GF-D8 (cell line): Measurements from ENCODE around the gene LRRC70.

Experiments used
- DNase-seq: peaks from one replicate; lab custom pipeline; 2025; lab: John Stamatoyannopoulos, UW

Gene LRRC70

GRCh38 chr5:62575489-62575888 lies 3.1 kb upstream of the LRRC70 start:
- DNase-seq, result peak; percentile 18

DNA sequence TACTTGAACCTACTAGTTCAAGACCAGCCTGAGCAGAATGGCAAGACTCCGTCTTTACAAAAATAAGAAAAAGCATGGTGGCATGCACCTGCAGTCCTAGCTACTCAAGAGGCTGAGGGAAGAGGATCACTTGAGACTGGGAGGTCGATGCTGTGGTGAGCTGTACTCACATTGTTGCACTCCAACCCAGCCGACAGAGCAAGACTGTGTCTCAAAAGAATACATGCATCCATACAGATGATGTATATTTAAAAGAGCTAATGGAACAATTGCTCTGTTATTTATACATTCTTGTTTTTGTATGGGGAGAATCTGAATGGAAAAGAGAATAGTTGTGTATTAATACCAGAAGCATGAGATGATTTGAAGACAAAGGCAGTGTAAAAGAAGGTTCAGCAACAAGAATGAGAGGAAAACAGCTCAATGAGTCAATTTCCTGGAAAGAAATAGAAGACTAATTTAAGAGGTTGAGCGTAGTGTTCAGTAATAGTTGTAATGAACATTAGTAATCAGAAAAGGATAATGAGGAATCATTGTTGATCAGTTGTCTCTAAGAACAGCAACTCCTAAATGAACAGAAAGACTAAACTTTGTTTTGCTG lies 1.9 kb upstream of the LRRC70 start:
- DNase-seq, result no peak

DNA sequence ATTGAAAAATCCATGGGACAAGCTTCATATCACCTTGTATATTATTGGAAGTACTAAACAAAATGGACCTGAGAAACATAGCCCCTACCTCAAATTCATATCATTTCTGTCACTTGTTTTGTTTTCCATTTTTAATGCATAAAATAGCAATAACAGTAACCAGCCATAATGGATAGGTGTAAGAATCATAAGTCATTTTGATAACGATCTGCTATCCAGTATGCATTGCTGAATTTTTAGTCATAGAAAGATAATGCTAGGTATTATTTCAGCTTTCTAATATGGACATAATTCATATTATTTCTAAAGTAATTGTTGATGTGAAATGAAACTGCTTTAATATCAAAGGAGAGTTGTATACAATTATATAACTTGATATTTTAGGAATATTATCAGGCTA lies 1.1 kb upstream of the LRRC70 start:
- DNase-seq, result no peak

- DNase-seq, result no peak
These were observed 1.1 kb downstream of the LRRC70 start for GRCh38 chr5:62579761-62580160.

DNA sequence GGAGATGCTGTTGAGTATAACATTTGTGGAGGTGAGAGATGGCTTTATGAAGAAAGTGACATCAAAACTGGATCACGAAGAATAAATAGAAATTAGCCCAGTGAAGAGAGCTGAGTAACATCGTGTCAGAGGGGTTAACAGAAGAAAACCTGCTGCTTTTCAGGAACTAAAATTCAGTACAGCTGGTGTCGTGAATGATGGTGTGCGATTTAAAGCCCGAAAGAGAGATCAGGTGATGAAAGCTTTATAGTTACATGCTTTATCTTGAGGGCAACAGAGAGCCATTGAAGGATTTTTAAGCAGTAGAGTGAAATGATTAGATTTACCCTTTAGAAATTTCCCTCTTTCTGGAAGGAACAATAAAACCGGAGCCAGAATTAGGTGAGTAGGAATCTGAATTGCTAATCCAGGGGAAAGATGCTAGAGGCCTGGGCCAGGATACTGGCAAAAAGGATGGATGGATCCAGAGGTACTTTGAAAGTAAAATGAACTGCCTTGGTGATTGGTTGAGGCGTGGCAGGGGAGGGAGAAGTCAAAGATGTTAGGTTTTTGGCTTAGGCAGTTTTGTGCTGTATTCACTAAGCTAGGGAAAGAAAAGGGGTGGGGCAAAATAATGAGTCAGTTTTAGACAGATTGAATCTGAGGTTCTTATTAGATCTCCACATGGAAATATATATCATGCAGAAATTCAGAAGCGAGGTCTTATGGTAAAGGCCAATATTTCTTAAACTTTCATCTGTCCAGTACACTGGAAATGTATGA lies 3.4 kb downstream of the LRRC70 start:
- no peak for DNase-seq

DNA sequence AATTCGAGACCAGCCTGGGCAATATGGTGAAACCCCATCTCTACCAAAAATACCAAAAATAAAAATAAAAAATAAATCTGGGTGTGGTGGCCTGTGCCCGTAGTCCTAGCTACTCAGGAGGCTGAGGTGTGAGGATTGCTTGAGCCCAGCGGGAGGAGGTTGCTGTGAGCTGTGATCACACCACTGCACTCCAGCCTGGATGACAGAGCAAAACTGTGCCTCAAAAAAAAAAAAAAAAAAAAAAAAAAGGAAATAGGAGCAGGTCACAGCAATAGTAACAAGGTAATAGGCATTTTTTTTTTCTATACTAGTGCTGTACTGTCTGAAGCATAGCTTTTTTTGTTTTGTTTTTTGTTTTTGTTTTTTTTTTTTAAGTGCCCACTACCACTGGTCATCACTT lies 5.8 kb downstream of the LRRC70 start:
- DNase-seq, result no peak

- no peak for DNase-seq
These were observed 6.7 kb downstream of the LRRC70 start for GRCh38 chr5:62585306-62585705.

GRCh38 chr5:62585751-62586150 lies 7.1 kb downstream of the LRRC70 start:
- DNase-seq, result no peak

DNA sequence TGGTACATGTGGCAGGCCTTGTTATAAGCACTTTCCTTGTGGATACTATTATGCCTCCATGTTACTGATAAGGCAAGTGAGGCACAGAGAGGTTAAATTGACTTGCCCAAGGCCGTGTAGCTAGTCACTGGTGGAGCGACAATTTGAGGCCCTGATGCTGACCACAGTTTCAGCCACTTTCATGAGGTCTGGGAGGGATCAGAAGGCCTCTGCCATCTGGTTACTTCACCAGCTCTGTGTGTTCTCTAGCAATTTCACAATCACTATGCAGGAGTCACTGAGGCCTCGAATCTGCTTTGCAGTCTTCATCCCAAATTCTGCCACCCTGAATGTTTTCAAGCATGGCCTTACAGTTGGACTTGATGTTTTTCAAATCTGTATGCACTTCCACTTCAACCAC lies 9.1 kb downstream of the LRRC70 start:
- no peak for DNase-seq

DNA sequence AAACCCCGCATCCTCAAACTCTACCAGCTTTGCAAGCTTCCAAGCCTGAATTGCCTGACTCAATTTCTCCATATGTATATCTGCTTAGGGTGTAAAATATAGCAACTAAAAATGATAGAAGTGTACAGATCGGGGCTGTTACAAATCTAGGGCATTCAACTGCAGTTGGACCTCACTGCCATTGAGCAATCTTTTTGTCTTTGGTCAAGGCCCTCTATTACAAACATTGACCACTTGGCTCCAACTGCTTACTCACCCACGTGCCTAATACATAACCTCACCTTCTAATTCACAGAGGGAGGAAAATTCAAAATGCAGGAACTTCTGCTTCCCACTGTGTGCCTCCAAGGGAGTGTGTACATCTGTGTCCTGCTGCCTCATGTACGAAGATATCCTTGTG lies 10.0 kb downstream of the LRRC70 start:
- DNase-seq, result no peak

DNA sequence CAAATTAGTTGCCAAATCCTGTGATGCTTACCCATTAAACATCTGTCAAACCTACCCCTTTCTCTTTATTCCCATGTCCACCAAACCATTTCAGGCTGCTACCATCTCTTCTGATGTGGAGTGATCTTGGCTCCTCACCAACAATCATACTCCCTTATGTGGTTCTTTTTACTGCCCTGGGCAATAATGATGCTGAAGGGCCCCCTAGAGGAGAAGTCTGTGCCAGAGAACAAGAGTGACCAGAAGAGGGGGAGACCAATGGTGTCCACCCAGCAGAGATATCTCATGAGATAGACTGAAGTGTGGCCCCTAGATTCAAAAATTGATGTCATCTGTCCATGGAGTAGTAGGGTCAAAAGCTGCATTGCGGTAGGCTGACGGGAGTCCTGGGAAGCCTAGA lies 10.9 kb downstream of the LRRC70 start:
- DNase-seq, result no peak

- no peak for DNase-seq
These were observed 11.8 kb downstream of the LRRC70 start for GRCh38 chr5:62590387-62590786.

DNA sequence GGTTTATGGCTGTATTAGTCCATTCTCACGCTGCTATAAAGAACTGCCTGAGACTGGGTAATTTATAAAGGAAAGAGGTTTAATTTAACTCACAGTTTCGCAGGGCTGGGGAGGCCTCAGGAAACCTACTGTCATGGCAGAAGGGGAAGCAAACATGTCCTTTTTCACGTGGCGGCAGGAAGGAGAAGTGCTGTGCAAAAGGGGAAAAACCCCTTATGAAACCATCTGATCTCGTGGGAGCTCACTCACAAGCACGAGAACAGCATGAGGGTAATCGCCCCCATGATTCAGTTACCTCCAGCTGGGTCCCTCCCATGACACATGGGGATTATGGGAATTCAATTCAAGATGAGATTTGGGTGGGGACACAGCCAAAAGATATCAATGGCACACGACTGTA lies 13.9 kb downstream of the LRRC70 start:
- DNase-seq, result no peak

DNA sequence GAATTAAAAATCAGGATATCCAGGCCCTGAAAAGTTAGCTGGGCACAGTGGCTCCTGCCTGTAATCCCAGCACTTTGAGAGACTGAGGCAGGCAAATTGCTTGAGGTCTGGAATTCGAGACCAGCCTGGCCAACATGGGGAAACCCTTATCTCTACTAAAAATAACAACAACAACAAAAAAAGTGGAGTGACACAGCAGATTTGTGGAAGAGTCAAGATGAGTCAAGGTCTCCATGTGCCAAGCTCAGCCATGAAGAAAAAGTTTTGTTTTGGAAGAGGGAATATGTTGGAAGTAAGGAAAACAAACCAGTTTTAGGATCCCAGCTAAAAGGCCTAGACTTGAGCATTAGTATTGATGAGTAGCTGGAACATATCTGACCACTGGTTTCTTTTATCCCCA lies 14.7 kb downstream of the LRRC70 start:
- no peak for DNase-seq

DNA sequence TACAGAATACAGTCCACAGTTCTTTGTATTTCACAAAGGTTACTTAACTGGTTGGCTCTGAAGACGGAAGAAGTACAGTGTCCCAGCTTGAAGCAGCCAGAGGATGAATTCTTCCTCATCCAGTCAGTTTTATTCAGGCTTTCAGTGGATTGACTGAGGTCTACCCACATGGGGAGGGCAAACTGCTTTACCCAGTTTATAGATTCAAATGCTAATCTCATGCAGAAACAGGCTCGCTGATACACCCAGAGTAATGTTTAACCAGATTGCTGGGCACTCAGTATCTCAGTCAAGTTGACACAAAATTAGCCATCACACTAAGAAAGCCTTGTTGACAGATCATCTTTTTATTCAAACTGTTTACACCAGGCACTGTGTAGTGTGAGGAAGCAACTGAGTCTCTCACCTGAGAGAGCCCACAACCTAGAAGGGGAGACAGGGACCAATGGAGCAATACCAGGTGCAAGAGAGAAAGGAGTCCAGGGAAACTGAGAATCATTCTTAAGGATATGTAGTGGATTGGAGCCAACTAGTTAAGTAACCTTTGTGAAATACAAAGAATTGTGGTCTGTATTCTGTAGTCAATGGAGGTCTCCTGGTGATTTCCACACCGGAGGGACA lies 15.9 kb downstream of the LRRC70 start:
- no peak for DNase-seq

DNA sequence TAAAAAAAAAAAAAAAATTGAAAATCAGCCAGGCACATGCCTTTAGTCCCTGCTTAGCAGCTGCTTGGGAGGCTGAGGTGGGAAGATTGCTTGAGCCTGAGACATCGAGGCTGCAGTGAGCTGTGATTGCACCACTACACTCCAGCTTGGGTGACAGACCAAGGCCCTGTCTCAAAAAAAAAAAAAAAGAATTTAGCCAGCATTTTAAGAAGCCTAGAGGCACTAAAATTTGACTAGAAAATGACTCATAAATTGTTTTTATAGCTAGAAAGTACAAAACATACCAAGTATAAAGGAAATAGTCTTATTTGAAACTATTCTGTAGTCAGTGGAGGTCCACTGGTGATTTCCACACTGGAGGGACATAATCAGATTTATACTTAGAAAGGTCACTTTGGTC lies 17.5 kb downstream of the LRRC70 start:
- DNase-seq, result no peak

- no peak for DNase-seq
These were observed 18.1 kb downstream of the LRRC70 start for GRCh38 chr5:62596691-62597090.

DNA sequence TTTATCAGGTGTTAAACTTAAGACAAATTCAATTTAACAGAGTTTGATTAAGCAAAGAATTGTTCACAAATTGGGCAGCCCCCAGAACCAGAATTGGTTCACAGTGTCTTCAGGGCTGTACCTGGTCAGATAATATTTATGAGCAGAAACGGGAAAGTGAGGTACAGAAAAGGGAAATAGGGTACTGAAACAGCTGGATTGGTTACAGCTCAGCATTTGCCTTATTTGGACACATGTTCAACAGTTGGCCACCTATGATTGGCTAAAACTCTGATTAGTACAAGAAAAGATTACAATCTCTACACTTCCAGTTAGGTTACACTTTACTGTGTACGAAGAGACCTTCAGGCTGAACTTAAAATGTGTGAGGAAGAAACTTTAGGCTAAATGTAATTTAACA lies 18.7 kb downstream of the LRRC70 start:
- no peak for DNase-seq

- no peak for DNase-seq
These were observed 22.1 kb downstream of the LRRC70 start for GRCh38 chr5:62600560-62601252.

DNA sequence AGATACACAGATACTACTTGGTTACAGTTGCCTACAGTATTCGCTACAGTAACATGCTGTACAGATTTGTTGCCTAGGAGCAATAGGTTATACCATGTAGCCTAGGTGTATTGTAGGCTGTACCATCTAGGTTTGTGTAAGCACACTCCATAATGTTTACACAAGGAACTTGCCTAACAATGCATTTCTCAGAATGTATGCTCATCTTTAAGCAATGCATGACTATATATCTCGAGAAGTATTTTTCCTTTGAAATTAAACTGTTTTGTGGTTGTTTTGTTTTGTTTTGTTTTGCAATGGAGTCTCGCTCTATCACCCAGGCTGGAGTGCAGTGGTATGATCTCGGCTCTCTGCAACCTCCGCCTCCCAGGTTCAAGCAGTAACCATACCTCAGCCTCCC lies 25.3 kb downstream of the LRRC70 start:
- DNase-seq, result no peak

- no peak for DNase-seq
These were observed 27.0 kb downstream of the LRRC70 start for GRCh38 chr5:62605638-62606037.

- no peak for DNase-seq
These were observed 28.3 kb downstream of the LRRC70 start for GRCh38 chr5:62606878-62607277.

DNA sequence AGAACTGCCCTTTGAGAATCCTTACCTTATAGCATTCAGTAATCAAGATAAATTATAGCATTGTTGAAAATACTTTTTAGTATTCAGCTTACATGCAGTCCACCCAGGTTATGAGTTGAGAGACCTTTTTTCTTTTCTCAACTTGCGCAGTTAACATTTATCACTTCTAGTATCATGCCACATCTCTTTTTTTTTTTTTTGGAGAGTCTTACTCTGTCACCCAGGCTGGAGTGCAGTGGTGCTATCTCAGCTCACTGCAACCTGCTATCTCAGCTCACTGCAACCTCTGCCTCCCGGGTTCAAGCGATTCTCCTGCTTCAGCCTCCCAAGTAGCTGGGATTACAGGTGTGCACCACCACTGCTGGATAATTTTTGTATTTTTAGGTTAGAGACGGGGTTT lies 29.0 kb downstream of the LRRC70 start:
- no peak for DNase-seq
